HEK293 (cell line): ENCODE results near the gene HEATR3.

Source experiments
- BCL6B ChIP-seq: fragments of 450-650 bp; formaldehyde crosslinking; IDR thresholded peaks from 2 replicates; pipeline ENCODE4 v1.5.1; 2017; ENCODE audit warnings: missing biosample characterization, missing genetic modification characterization
- CTCF ChIP-seq: fragments of 450-650 bp; formaldehyde crosslinking; IDR thresholded peaks from 2 replicates; pipeline ENCODE4 v1.5.1; 2016; ENCODE audit warnings: missing biosample characterization, missing genetic modification characterization
- IKZF3 ChIP-seq: fragments of 450-650 bp; IDR thresholded peaks from 2 replicates; pipeline ENCODE4 v1.5.0; 2018; ENCODE audit warnings: missing biosample characterization, mild to moderate bottlenecking, missing genetic modification characterization, moderate library complexity
- KLF1 ChIP-seq: fragments of 450-650 bp; formaldehyde crosslinking; IDR thresholded peaks from 2 replicates; pipeline ENCODE4 v1.5.1; 2016; ENCODE audit warnings: missing biosample characterization, missing genetic modification characterization
- MZF1 ChIP-seq: fragments of 450-650 bp; formaldehyde crosslinking; IDR thresholded peaks from 2 replicates; pipeline ENCODE4 v1.5.1; 2017; ENCODE audit warnings: missing biosample characterization, missing genetic modification characterization, borderline replicate concordance
- ZBTB20 ChIP-seq: fragments of 450-650 bp; formaldehyde crosslinking; IDR thresholded peaks from 2 replicates; pipeline ENCODE4 v1.5.1; 2016; ENCODE audit warnings: missing biosample characterization, missing genetic modification characterization
- ZNF221 ChIP-seq: fragments of 450-650 bp; formaldehyde crosslinking; IDR thresholded peaks from 2 replicates; pipeline ENCODE4 v1.5.1; 2017; ENCODE audit warnings: missing biosample characterization, missing genetic modification characterization, borderline replicate concordance
- ZNF76 ChIP-seq: fragments of 450-650 bp; formaldehyde crosslinking; IDR thresholded peaks from 2 replicates; pipeline ENCODE4; 2016; ENCODE audit warnings: low read depth, missing biosample characterization, missing genetic modification characterization, borderline replicate concordance

GRCh38 chr16:50040710-50041109, 25.1 kb upstream of the HEATR3 start:
- TF ChIP-seq ZNF221 (tag by site-specific recombination): no peak
- no peak for TF ChIP-seq CTCF
- no peak for TF ChIP-seq MZF1 (tag by site-specific recombination)
- no peak for TF ChIP-seq IKZF3 (tag by site-specific recombination)
- TF ChIP-seq BCL6B (tag by site-specific recombination): no peak
- TF ChIP-seq ZNF76: no peak
- no peak for TF ChIP-seq KLF1 (tag by site-specific recombination)
- TF ChIP-seq ZBTB20 (tag by site-specific recombination): no peak
